OCI-LY7 (cell line): ENCODE data around the gene SPATA21.

Experiments
- CTCF ChIP-seq: fragments of 200-600 bp; sonication (generic); conservative IDR thresholded peaks from 2 replicates; pipeline ENCODE4 v1.5.1; 2014; ENCODE audit warnings: mild to moderate bottlenecking, antibody characterized with exemption, low read length, moderate library complexity, mixed read lengths
- EZH2phosphoT487 ChIP-seq: fragments of 200-600 bp; sonication (generic); IDR thresholded peaks from 2 replicates; pipeline ENCODE4 v1.6.1; 2018; ENCODE audit warnings: low read depth, borderline replicate concordance, mild to moderate bottlenecking, mixed run types, antibody characterized with exemption, low read length, moderate library complexity, mixed read lengths

GRCh38 chr1:16385659-16386453 lies 51.4 kb downstream of the SPATA21 start:
- TF ChIP-seq CTCF = no peak
- TF ChIP-seq EZH2phosphoT487 = no peak
